ENCODE measurements around the gene CCBE1.

DNA sequence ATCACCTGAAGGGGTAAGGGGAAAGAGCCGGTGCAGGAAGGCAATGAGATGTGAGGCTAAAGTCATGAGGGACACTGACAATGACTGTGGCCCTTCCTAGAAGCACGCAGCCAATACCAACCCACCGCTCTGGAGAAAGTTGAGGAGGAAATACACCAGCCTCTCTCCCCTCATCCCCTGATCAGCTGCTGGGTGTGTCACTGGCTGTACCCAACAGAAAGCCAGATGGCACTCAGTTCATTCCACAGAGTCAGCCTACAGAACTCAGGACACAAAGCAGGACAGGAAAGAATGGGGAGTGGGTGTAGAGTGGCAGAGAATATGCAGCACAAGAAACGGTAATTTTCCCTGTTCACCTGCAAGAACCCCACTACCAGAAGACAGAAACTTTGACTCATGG, 29.7 kb downstream of the CCBE1 start:
- no peak for TF ChIP-seq POLR2A (IDR thresholded peaks at IDR 0.05; ENCODE audit: low read length)
- no peak for TF ChIP-seq GATA1 (IDR thresholded peaks at IDR 0.05; ENCODE audit: low read depth, low read length)

All from erythroblast (primary cell).